Duodenal mucosa (tissue), 2 donors: ENCODE results near the gene NKX1-2.

Experiments
- H3K27ac ChIP-seq: one replicate; pipeline ENCODE4 v1.7.0; 2013; ENCODE audit warnings: low read depth, low read length
- H3K27me3 ChIP-seq, 2 donors: one replicate each; pipeline ENCODE4 v1.7.0; 2013; ENCODE audit warnings: low read length in 2 of 2, control low read depth in 1 of 2; ENCODE audit not compliant: insufficient read depth in 2 of 2, control insufficient read depth in 1 of 2
- H3K36me3 ChIP-seq, 2 donors: one replicate each; pipeline ENCODE4 v1.7.0; 2013; ENCODE audit warnings: low read length in 2 of 2, control low read depth in 1 of 2; ENCODE audit not compliant: insufficient read depth in 2 of 2, control insufficient read depth in 1 of 2
- H3K4me1 ChIP-seq, 2 donors: one replicate each; pipeline ENCODE4 v1.7.0; 2013; ENCODE audit warnings: low read length in 2 of 2, control low read depth in 1 of 2; ENCODE audit not compliant: insufficient read depth in 2 of 2, control insufficient read depth in 1 of 2
- H3K4me3 ChIP-seq, 2 donors: one replicate each; pipeline ENCODE4 v1.7.0; 2013; ENCODE audit warnings: low read length in 2 of 2, low read depth in 1 of 2
- H3K9ac ChIP-seq, 2 donors: one replicate each; pipeline ENCODE4 v1.7.0; 2013; ENCODE audit warnings: low read length in 2 of 2, low read depth in 1 of 2
- H3K9me3 ChIP-seq, 2 donors: one replicate each; pipeline ENCODE4 v1.7.0; 2013; ENCODE audit warnings: low read length in 2 of 2, control low read depth in 1 of 2; ENCODE audit not compliant: control insufficient read depth in 1 of 2

NKX1-2 gene

GRCh38 chr10:124402273-124402672, 47.6 kb downstream of the NKX1-2 start:
- H3K27ac ChIP-seq: no peak overlapping the region
- no peak overlapping the region for H3K4me3 ChIP-seq
- H3K9me3 ChIP-seq: no peaks in the 10 kb centered on the region
- peaks cover 7 to 9% of the 10 kb centered on the region in 2 donors for H3K4me1 ChIP-seq
- no peak overlapping the region for H3K9ac ChIP-seq
- peaks cover 36 to 76% of the 10 kb centered on the region in 2 donors for H3K36me3 ChIP-seq
- no peaks in the 10 kb centered on the region for H3K27me3 ChIP-seq

GRCh38 chr10:124401633-124402032, 48.2 kb downstream of the NKX1-2 start:
- Histone ChIP-seq H3K4me3 (no peak overlapping the region), H3K9me3 (no peaks in the 10 kb centered on the region), H3K27ac (no peak overlapping the region), H3K27me3 (no peaks in the 10 kb centered on the region), H3K36me3 (peaks cover 30 to 70% of the 10 kb centered on the region in 2 donors), H3K4me1 (peaks cover under 1 to 4% of the 10 kb centered on the region in 2 donors), H3K9ac (no peak overlapping the region)
